ENCODE results near the gene CFAP100.

The CFAP100 gene

DNA sequence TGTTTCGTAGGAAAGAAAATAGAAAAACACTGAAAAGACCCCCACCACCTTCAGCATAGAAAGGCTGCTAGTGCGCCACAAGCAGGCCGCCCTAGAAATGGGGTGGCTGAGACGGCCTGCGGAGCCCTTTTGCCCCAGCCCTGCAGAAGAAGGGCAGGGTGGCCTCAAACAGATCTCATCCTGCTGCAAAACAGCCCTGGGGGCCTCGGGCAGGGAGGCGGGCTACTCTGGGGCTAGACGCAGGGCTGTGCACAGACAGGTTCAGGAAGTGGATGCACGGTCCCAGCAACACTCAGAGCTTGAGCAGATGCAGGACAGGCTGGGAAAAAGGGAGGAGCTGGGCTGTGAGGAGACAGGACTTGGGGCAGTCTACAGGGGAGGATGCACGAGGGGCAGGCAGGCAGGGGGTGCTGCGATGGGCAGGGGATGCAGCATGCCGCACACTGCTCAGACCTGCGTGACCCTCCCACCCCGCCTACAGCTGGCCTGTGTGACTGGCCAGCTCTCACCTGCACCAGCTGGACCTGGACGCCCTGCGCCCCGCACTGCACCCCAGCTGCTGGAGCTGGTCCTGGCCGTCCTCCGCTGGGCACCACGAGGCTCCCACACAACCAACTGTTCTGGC, 46.7 kb downstream of the CFAP100 start:
- no peak for DNase-seq (ENCODE audit: low spot score)

DNA sequence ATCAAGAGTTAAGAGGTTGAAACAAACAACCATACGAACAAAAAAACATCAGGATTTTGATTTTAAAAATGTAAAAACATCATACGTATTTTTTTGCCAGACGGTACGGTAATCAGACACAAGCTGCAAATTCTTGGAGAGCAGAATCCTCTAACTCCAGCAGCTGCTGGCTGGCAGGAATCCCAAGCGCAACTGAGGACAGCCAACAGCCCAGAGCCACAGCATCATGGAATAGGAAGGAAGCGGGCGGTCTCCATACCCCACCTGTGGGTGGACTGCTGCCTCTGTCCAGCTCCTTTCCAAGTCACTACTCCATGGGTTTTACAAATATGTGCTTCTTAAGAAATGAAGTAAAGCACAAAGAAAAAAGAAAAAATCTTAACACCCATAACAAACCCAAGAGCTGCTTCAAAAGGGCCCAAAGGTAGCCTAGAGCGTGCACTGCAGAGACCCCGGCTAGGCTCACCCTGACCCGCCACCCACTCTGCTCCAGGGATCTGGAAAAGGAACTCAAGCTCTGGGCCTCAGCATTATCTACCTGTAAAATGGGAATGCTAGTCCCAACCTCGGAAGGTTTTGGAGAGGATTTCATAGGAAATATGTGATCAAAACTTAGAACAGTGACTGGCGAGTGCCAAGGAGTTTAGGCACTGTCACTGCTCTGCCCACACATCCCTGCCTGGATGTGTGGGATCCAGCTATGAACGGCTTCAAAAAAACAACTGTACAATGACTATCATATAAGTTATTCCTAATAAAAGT, 47.6 kb downstream of the CFAP100 start:
- no peak for DNase-seq (ENCODE audit: low spot score)

DNA sequence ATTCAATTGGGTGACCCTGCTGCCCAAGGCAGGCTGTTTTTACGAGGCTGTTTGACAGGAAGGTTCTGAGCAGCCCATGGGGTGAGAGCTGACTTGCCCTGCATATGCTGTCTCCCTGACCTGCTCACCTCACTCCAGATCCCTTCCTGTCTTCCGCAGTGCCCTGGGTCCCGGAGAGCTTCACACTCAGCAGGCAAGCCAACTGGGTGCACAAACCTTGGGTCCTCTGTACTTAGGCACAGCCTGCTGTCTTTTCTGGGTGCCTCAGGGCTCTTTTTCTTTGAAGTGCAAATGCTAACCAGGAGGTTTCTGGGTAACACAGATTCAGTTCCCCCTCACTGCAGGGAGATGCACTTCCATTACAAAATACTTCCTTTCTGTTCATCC, 48.1 kb downstream of the CFAP100 start:
- no peak for DNase-seq (ENCODE audit: low spot score)

DNA sequence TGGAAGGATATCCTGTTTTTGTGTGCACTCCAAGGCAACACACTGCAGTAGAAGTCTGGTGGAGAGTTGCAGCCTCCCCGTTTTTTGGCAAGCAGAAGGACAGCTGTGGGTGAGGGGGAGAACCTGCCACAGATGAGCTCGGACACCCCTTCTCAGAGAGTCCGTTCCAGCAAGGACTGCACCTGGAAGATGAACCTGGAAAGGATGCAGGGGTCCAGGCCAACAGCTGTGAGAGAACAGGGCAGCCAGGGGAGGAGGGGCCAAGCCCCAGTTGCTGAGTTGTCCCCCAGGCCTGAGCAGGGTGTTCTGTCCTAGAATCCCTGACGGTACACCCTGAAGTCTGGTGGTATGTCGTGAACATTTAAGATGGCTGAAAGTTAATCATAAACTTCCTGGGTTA, 50.8 kb downstream of the CFAP100 start:
- no peak for DNase-seq (ENCODE audit: low spot score)

DNA sequence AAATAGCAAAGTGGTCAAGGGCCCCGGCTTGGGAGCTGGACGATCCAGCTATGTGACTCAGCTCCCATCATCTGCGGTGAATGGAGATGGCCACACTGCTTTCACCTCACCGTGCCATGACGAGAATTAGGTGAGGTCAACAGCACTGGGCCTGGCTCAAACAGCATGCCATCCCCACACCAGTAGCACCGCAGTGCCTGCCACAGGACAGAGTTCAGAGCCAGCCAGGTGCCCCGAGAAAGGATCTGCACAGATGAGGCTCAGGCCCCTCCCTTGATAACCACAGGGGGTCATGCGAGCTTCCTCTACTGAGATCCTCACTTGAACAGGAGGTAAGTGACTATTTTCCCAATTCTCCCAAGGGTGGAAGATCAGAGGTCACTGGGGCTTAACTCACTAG, 51.6 kb downstream of the CFAP100 start:
- DNase-seq (ENCODE audit: low spot score): no peak

DNA sequence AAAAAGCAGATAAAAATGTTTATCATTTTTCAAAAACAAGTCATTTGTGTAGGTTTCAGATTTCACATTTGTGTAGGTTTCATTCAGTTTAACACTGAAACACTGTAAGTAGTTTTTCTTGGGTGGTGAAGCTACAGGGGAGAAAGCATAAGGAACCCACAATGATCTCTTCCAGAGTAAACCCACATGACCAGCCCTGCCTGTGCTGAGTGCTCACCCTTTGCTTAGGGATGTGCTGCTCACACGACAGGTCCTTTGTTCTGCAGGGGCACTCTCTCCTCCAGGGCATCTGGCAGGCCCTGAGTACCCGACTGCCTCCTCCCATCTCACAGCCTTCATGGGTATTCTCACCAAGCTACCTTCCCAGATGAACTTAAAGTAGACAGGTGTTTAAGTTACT, 52.1 kb downstream of the CFAP100 start:
- no peak for DNase-seq (ENCODE audit: low spot score)

DNA sequence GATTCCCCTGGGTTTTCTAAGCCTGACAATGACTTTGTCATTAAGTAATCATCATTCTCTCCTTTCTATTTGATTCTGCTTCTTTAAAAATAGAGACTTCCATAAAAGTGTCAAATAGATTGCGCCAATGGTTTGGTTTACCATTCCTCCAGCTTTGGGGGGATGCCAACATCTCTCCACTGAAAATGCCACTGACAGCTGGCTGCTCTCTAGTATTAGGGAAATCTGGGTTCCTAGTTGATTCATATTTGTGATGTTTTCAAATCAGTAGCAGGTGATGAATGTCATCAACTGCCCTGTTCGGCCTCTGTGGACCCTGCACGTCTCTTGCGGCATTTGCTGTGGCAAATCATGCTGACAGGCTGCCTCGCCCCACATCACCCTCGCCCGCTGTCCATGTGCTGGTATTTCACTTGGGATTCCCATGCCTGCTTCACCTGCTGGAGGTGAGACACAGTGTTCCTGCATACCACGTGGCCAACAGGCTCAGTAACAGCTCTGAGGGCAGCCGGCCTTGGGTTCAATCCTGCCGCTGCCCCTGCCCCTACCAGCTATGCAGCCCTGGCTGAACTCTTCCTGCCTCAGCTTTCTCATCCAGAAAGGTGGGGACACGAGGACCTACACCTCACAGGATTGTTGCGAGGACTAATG, 52.9 kb downstream of the CFAP100 start:
- no peak for DNase-seq (ENCODE audit: low spot score)

DNA sequence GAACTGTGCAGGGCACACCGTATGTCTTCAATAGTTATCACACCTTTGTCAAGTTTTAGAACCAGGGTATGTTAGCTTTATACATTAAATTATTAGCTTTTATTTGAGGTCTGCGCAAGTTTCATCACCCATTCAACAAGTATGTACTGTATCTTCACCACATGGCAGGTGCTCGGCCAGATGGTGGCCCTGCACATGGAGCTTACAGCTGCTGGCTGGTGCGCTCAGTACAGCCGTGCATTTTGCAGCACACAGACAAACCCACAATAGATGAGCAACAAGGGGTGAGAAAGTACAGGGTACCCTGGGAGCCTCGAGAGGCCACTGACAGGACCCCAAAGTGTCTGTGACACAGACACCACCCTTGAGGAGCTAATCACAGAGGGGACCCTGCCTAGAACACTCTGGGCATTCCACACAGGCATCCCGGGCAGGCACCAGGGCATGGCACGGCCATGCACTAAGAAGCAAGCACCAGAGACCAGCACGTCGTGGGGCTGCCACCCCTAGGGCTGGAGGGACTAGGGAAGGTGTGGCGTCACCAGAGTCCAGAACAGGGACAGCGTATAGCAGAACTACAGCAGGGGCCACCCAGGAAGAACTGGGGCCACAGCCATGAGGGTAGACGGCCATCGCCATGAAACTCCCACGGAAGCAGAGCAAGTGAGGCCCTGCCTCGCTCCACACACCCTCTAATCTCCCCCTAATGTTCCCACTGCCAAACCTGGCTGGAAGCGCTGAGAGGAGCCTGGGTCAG, 53.6 kb downstream of the CFAP100 start:
- DNase-seq (ENCODE audit: low spot score): no peak

DNA sequence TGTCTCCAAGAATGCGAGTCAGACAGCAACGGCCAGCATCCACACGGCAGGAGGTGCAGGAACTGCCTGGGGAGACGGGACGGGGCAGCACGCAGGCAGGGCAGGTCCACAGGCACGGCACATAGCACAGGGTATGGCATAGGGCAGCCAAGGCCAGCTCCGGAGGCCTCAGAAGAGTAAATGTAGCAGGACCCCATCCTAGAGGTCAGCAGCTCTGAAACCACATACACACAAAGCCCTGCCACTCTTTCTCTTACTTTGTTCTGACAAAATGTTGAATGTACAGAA, 54.1 kb downstream of the CFAP100 start:
- no peak for DNase-seq (ENCODE audit: low spot score)

DNA sequence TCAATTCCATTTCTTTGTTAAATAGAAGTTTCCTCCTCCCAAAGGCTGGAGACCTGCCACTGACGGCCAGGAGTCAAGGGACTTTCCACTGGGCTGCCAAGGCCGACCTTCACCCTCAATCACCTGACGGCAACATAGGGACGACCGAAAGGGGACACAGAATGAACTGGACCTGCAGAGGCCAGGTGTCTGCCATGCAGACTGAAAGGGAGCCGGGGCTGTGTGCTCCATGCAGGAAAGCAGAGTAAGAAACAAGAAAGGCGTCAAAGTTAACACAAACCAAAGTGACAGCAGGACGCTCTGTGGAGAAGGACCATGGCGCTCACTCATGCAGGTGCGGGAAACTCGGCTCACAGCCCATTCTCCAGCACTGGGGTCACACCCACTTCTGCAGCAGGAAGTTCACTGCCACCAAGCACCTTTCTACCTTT, 54.9 kb downstream of the CFAP100 start:
- no peak for DNase-seq (ENCODE audit: low spot score)

DNA sequence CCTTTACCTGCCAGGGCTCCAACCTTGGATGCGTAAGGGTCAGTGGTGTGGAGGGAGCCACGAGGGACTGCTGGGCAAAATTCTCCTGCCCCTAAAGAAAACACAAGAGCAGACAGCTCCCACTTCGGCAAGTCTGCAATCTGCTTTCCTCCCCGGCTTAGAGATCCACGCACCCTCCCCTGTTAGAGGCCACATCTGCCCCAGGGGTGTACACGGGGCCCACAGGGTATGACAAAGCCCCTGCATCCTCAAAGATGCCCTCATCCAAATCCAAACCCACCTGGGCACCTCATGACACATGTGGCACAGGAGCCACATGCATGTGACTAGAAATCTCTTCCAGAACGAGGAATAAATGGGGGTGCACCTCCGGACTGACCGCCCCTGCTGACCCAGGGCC, 55.5 kb downstream of the CFAP100 start:
- DNase-seq (ENCODE audit: low spot score): no peak

DNA sequence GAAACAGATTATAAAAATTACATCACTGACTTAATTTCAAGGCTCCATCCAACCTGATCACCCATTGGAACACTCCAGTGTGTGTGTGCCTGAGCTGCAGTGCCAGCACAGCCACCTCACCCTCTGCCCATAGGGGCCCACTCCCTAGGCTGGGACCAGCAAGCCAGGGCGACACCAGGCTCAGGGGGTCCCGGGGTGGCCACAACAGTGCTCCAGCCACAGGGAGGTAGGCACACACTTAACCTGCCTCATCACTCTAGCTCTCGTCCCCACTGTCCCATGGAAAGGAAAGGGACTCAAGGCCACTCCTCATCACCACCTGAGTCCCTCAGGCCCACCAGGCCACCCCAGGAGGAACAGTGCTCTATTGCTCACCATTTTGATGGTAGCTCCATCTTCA, 56.0 kb downstream of the CFAP100 start:
- no peak for DNase-seq (ENCODE audit: low spot score)

DNA sequence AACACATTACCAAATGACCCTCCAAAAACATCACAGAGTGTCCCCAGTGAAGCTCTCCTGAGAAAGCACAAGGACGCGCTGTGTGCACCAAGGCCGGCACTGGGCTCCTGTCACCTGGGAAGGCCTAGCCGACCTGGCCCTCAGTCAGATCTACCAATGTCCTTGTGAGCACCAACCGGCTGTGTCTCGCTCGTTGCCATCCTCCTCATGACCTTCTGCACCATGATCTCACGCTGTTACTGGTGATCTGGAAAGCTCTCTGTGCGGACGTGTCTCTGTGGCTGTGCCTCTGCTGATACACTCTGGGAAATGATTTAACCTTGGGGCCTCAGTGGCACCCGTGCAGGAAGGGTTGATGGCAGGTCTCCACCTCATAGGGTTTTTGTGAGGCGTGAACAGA, 56.8 kb downstream of the CFAP100 start:
- DNase-seq (ENCODE audit: low spot score): no peak

DNA sequence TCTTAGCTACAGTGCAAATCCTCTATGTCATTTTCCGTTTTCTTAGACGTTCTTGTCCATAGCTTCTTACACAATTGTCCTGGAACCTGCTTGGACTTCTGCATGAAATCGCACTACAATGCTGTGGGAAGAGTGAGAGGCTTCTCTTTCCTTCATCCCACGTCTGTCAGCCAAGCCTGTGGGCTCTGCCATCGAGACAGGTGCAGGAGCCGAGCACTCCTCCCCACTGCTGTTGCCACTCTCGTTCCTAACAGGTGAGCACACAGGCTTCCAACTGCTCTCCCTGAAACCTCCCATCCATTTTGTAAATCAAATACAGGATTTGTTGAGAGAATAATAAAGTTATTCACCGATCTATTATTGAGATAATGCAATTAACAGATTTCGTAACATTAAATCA, 57.5 kb downstream of the CFAP100 start:
- DNase-seq (ENCODE audit: low spot score): no peak

DNA sequence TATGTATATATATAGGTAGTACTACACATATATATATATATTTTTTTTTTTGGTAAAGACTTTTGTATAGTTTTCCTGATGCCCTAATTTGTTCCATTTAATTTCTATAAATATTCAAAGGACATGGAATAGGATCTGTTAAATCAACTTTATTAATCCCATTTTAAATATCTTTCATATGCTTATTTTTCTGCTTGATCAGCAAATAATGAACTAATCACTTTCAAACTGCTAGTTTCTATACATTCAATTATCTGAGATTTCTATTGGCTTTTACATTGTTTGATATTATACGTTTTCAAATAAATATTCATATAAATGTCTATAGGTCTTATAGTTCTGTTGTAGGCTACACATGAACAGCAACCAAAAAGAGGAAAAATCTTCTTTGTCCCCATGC, 59.3 kb downstream of the CFAP100 start:
- DNase-seq (ENCODE audit: low spot score): no peak

DNA sequence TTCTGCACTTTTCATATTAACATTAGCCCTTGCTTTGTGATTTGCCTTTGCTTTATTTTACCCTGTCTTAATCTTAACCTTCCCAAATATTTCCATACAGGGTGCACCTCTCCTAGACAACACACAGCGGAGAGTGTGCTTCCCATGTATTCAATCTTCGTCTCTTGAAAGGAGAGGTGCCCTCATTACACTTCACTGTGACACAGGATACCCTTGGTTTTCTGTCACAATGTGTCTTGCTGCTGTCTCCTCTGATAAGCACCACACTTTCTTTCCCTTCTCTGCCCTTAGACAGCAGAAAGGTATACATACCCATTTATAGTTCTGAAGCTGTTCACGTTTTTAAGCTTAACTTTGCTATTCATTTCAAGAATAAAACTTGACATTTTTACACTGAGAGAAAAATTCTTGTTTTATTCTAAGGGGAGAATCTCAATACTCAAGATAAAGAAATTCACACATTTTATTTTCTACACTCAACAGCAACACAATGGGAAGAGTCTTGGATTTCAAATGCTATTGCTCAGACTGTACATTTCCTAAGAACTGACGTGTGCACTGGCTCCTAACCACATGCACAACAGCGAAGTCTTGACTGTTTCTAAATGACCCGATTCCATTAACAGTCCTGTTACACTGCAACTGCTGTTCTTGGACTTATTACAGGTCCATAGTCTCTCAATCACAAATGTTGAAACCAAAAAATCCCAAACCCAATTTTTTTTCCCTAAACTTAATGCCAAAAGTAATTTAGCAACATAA, 59.9 kb downstream of the CFAP100 start:
- no peak for DNase-seq (ENCODE audit: low spot score)

DNA sequence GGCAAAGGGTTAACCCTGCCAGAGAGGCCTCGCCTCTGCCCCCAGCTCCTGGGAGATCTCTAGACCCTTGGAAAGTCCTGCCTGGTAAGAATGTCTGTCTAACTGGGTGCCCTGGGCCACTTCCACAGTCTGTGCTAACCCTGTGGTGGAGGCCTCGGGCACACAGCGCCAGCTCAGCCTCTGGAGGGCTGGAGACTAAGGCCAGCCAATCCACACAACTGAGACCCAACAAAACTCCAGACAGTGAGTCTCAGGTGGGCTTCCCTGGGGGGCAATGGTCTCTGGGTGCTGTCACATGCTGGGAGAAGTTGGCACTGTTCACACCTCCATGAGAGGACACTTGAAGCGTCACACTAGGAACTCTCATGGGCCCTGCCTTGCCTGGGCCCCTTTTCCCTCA, 61.5 kb downstream of the CFAP100 start:
- no peak for DNase-seq (ENCODE audit: low spot score)

DNA sequence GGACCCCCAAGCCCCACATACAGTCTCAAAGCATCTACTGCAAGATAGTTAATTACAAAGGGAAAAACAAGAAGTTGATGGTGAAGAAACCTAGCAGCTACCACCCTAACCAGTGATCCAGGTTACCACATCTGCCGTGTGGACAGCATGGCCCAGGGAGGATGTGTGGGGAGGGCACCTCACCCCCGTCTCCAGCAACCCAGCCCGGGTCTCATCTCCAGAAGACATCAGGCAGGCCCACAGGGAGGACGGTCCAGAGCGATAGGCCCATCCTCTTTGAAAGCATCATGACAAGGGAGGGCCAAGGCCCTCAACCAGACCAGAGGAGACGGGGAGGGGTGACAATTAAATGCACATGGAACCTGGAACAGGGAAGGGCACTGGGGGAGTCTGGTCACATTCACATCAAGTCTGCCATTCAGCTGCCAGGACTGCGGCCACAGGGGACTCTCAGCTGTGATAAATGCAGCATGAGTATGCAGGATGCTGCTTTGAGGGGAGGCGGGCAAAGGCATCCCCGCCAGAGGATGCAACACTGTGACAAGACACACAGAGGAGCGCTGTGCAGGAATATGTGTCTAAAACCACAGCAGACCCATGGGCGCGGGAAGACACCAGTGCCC, 62.2 kb downstream of the CFAP100 start:
- no peak for DNase-seq (ENCODE audit: low spot score)

DNA sequence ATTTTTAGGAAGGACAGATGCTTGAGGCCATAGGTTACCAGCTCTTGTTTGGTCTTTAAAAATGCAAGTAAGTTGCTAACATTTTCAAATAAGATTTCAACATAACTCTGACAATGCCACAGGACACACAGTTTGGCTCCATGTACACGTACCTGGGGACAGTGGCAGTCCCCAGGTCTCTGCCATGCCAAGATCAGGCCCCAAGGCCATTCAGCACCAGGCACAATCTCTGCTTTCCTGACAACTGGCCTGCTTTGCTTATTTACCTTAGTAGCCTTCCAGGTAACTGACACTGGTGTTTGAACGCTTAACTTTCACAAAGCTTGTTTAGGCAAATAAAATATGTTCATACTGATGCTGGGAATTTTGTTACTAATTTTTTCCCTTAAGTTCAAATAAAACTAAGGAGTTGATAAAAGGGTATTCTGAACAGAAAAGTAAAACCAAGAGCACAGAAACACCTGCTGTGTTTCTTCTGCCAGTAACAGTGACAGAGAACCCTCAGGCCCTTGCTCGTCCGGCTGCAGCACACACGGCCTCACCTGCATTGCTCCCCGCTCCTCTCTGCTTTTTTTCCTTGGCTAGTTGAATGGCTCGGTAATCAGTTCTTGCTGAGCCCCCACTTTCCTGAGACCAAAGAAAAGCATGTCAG, 64.5 kb downstream of the CFAP100 start:
- no peak for DNase-seq (ENCODE audit: low spot score)

DNA sequence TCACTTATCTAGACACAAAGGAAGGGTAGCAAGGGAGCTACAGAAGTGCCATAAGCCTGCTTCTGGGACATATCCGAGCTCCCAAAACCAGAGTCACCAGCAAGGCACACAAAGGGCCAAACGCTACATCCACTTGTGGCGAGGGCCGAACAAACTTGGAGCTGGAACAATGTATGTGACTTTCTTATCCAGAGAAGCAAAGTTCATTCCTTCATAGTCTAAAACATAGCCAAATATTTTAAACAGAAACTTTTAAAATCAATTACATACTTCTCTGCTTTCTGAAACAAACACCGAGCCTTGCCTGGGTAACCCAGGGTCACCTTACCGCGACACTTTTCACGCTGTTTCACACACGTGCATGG, 65.0 kb downstream of the CFAP100 start:
- DNase-seq (ENCODE audit: low spot score): no peak

DNA sequence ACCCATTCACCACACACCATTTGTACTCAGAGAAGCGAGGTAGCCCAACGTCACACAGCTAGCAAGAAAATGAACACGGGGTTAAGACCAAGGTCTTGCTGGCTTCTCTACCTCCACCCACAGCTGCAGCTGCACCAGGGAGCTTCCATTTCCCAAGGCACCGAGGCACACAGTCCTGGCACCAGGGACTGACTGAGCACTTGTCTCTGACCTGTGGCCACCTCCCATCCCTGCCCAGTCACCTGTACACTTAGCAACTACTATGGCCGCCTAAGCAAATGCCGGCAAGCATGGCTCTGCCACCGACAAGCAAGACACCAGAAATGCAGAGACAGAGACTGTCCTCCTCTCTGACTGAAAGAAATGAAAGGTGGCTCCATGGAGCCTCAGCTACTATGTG, 65.7 kb downstream of the CFAP100 start:
- DNase-seq (ENCODE audit: low spot score): no peak
